ENCODE measurements around the gene SLC35G4.

SLC35G4 gene

DNA sequence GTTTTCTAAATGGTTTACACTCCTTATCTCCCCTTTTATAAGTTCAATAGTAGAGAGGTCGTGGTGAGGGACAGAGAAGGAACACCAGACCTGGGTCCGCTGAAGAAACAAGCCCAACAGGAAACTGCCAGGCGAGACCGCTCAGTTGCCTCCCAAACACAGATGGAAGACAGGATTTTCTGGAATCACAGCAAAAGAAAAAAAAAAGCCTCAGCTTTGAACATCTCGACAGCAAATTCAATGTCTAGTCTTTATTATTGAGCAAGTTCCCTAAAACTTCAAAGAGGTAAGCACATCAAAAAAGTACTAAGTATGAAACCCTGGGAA is 46.2 kb downstream of the SLC35G4 start:
- Histone ChIP-seq H3K27me3 (ENCODE audit: control insufficient read depth in 1 of 2, insufficient read depth in 2 of 2, low read length in 2 of 2) (peaks cover 4 to 5% of the 10 kb centered on the region in 2 donors), H3K4me3 (ENCODE audit: low read depth in 1 of 2, low read length in 2 of 2) (no peak overlapping the region), H3K4me1 (ENCODE audit: control insufficient read depth in 1 of 2, insufficient read depth in 2 of 2, low read length in 2 of 2) (peaks cover 0 to 3% of the 10 kb centered on the region in 2 donors), H3K36me3 (ENCODE audit: control insufficient read depth in 1 of 2, insufficient read depth in 2 of 2, low read length in 2 of 2) (no peaks in the 10 kb centered on the region), H3K27ac (ENCODE audit: low read depth, low read length) (no peak overlapping the region), H3K9me3 (ENCODE audit: control insufficient read depth in 1 of 2, low read length in 2 of 2) (no peaks in the 10 kb centered on the region), H3K9ac (ENCODE audit: low read depth in 1 of 2, low read length in 2 of 2) (no peak overlapping the region)

DNA sequence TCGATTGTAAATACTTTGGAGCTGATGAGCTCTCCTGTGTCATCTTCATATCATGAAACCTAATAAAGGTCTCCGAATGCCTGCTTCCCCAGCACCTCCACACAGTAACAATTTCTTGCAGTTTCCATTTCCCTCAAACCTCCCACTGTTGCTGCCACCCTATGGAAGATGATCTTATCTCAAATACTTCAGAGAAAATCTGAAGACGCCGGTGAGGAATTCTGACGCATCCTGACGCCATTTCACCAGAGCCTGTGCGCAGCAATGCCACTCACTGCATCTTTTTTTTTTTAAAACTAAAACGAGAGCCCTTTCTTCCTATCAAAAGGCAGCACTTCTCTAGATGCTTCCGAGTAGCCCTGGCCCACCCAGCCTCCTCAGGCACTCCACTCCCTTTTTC is 47.8 kb downstream of the SLC35G4 start:
- Histone ChIP-seq H3K27me3 (ENCODE audit: control insufficient read depth in 1 of 2, insufficient read depth in 2 of 2, low read length in 2 of 2) (peaks cover 4 to 5% of the 10 kb centered on the region in 2 donors), H3K27ac (ENCODE audit: low read depth, low read length) (no peak overlapping the region), H3K9ac (ENCODE audit: low read depth in 1 of 2, low read length in 2 of 2) (no peak overlapping the region), H3K36me3 (ENCODE audit: control insufficient read depth in 1 of 2, insufficient read depth in 2 of 2, low read length in 2 of 2) (no peaks in the 10 kb centered on the region), H3K4me1 (ENCODE audit: control insufficient read depth in 1 of 2, insufficient read depth in 2 of 2, low read length in 2 of 2) (peaks cover 0 to 3% of the 10 kb centered on the region in 2 donors), H3K4me3 (ENCODE audit: low read depth in 1 of 2, low read length in 2 of 2) (no peak overlapping the region), H3K9me3 (ENCODE audit: control insufficient read depth in 1 of 2, low read length in 2 of 2) (no peaks in the 10 kb centered on the region)

DNA sequence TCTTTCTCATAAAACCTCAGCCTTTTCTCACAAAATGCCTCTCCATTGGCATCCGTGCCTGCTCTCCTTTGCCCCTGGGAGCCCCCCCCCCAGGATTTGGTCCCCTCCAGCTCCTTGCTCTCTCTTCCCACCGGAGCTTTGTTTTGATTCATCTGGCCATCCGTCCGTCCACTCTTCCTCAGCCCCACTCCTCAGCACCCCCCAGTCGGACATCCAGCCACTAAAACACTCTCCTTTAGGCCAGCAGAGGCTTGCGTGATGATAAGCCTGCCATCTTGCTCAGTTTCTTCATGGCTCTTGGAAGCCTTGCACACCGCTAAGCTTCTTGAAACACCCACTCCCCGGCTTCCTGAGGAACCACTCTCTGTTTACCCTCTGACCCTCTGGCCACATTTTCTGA is 48.2 kb downstream of the SLC35G4 start:
- no peaks in the 10 kb centered on the region for H3K36me3 ChIP-seq (ENCODE audit: control insufficient read depth in 1 of 2, insufficient read depth in 2 of 2, low read length in 2 of 2)
- no peak overlapping the region for H3K9ac ChIP-seq (ENCODE audit: low read depth in 1 of 2, low read length in 2 of 2)
- H3K4me3 ChIP-seq (ENCODE audit: low read depth in 1 of 2, low read length in 2 of 2) = no peak overlapping the region
- H3K9me3 ChIP-seq (ENCODE audit: control insufficient read depth in 1 of 2, low read length in 2 of 2) = no peaks in the 10 kb centered on the region
- peaks cover 4 to 5% of the 10 kb centered on the region in 2 donors for H3K27me3 ChIP-seq (ENCODE audit: control insufficient read depth in 1 of 2, insufficient read depth in 2 of 2, low read length in 2 of 2)
- peaks cover 0 to 3% of the 10 kb centered on the region in 2 donors for H3K4me1 ChIP-seq (ENCODE audit: control insufficient read depth in 1 of 2, insufficient read depth in 2 of 2, low read length in 2 of 2)
- H3K27ac ChIP-seq (ENCODE audit: low read depth, low read length) = no peak overlapping the region

DNA sequence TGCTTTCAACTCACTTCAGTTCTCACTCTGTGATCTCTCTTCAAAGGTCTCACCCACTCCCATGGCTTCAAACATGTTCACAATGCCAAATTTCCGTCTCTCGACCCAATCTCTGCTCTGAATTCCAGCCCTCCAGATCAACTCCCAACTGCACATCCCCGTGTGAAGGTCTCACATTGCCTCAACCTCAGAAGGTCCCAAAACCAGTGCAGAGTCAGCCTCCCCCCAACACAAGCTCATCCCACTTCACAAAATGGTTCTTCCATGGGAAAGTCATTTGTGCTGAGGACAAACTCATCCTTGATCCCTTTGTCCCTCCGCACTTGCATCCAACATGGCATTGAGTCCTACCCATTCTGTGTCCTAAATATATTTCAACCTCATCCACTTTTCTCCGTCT is 48.6 kb downstream of the SLC35G4 start:
- Histone ChIP-seq H3K36me3 (ENCODE audit: control insufficient read depth in 1 of 2, insufficient read depth in 2 of 2, low read length in 2 of 2) (no peaks in the 10 kb centered on the region), H3K27ac (ENCODE audit: low read depth, low read length) (no peak overlapping the region), H3K9ac (ENCODE audit: low read depth in 1 of 2, low read length in 2 of 2) (no peak overlapping the region), H3K4me1 (ENCODE audit: control insufficient read depth in 1 of 2, insufficient read depth in 2 of 2, low read length in 2 of 2) (peaks cover 0 to 3% of the 10 kb centered on the region in 2 donors), H3K4me3 (ENCODE audit: low read depth in 1 of 2, low read length in 2 of 2) (no peak overlapping the region), H3K9me3 (ENCODE audit: control insufficient read depth in 1 of 2, low read length in 2 of 2) (no peaks in the 10 kb centered on the region), H3K27me3 (ENCODE audit: control insufficient read depth in 1 of 2, insufficient read depth in 2 of 2, low read length in 2 of 2) (peaks cover 4 to 5% of the 10 kb centered on the region in 2 donors)

DNA sequence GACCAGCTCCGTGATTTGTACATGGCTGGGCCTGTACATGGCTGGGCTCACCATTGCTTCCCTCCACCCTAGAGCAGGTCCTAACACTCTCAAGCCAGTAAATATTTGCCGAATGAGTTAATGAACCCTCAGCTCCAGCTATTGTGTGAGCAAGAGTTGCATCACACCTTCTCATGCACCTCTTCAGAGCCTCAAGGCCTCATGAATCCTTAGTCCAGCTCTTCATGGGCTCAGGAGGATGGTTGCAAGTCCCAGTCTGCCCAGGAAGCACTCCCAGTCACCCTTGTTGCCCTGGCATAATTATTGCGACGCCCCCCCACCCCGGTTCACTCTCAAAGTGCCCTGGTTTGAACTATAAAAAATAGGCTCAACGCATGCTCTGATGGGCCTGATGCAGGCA is 49.6 kb downstream of the SLC35G4 start:
- H3K9ac ChIP-seq (ENCODE audit: low read depth in 1 of 2, low read length in 2 of 2) = no peak overlapping the region
- peaks cover 4 to 5% of the 10 kb centered on the region in 2 donors for H3K27me3 ChIP-seq (ENCODE audit: control insufficient read depth in 1 of 2, insufficient read depth in 2 of 2, low read length in 2 of 2)
- H3K4me1 ChIP-seq (ENCODE audit: control insufficient read depth in 1 of 2, insufficient read depth in 2 of 2, low read length in 2 of 2) = peaks cover 0 to 3% of the 10 kb centered on the region in 2 donors
- H3K9me3 ChIP-seq (ENCODE audit: control insufficient read depth in 1 of 2, low read length in 2 of 2) = no peaks in the 10 kb centered on the region
- no peaks in the 10 kb centered on the region for H3K36me3 ChIP-seq (ENCODE audit: control insufficient read depth in 1 of 2, insufficient read depth in 2 of 2, low read length in 2 of 2)
- no peak overlapping the region for H3K27ac ChIP-seq (ENCODE audit: low read depth, low read length)
- no peak overlapping the region for H3K4me3 ChIP-seq (ENCODE audit: low read depth in 1 of 2, low read length in 2 of 2)
